Mesenchymal stem cell (in vitro differentiated cells and primary cell): ENCODE data around the gene CXCR6. TPM values are rescaled to one million over a fixed set of nuclear protein-coding genes. Genes with fewer than 3 reads are reported as not detected.

Experiments
- small RNA-seq: library from polyadenylated mRNA; stranded (forward); fragments of <200 nt; extraction: miRNeasy Mini kit (QIAGEN cat#:217004); gene quantifications from one replicate; pipeline ENCODE3, GENCODE V24; 2013; ENCODE audit warnings: low read depth

CXCR6 gene

Small RNA genes within 50 kb of the gene (small RNA-seq; reads per million reads assigned to genes)
- not detected for gene RF00019
